Adrenal gland (tissue), 5 donors: ENCODE measurements around the gene TAC3.
"Not testable (repeated sequence)": the region's sequence is repeated elsewhere in the genome, so short reads cannot be mapped to it uniquely, and the experiment has no call there.

Experiments used
- POLR2A ChIP-seq, 2 donors: fragments of 450-650 bp; IDR thresholded peaks; one replicate each; pipeline ENCODE4 v1.6.1; 2017; ENCODE audit warnings: antibody characterized with exemption in 2 of 2, mild to moderate bottlenecking in 2 of 2, moderate library complexity in 1 of 2
- TF ChIP-seq, protein P1 (sequence below), 6 experiments: fragments of 450-650 bp in 4 of 6; fragments of 200-600 bp in 2 of 6; sonication (generic) in 1 of 6; IDR thresholded peaks; 1 replicate in 5 of 6; 2 replicates in 1 of 6; pipeline versions ENCODE4 v1.5.1 to v1.8.0; 2016 to 2021; ENCODE audit warnings: antibody characterized with exemption in 6 of 6, mild to moderate bottlenecking in 2 of 6, moderate library complexity in 1 of 6
- donor health status: DM: no; HTN: no; CAD: no.

DNA sequence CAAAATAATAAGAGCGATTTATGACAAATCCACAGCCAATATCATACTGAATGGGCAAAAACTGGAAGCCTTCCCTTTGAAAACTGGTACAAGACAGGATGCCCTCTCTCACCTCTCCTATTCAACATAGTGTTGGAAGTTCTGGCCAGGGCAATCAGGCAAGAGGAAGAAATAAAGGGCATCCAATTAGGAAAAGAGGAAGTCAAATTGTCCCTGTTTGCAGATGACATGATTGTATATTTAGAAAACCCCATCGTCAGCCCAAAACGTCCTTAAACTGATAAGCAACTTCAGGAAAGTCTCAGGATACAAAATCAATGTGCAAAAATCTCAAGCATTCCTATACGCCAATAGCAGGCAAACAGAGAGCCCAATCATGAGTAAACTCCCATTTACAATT, 54.1 kb downstream of the TAC3 start:
- TF ChIP-seq, protein P1, sequence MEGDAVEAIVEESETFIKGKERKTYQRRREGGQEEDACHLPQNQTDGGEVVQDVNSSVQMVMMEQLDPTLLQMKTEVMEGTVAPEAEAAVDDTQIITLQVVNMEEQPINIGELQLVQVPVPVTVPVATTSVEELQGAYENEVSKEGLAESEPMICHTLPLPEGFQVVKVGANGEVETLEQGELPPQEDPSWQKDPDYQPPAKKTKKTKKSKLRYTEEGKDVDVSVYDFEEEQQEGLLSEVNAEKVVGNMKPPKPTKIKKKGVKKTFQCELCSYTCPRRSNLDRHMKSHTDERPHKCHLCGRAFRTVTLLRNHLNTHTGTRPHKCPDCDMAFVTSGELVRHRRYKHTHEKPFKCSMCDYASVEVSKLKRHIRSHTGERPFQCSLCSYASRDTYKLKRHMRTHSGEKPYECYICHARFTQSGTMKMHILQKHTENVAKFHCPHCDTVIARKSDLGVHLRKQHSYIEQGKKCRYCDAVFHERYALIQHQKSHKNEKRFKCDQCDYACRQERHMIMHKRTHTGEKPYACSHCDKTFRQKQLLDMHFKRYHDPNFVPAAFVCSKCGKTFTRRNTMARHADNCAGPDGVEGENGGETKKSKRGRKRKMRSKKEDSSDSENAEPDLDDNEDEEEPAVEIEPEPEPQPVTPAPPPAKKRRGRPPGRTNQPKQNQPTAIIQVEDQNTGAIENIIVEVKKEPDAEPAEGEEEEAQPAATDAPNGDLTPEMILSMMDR (IDR thresholded peaks at IDR 0.05): not testable (repeated sequence)
- not testable (repeated sequence) for TF ChIP-seq POLR2A (IDR thresholded peaks at IDR 0.05)
